Tibial nerve (tissue), 4 donors: Measurements from ENCODE around the gene RAB10.

Experiments used
- EP300 ChIP-seq, 2 donors: sonication (generic); formaldehyde crosslinking; IDR thresholded peaks; one replicate each; pipeline ENCODE4 v1.6.1; 2017; ENCODE audit warnings: antibody characterized with exemption in 2 of 2, mild to moderate bottlenecking in 1 of 2
- TF ChIP-seq, protein P1 (sequence below), 5 experiments: fragments of 200-600 bp in 3 of 5; fragments of 450-650 bp in 2 of 5; sonication (generic) in 3 of 5; IDR thresholded peaks; one replicate each; pipeline ENCODE4 v1.5.1; 2016 to 2019; ENCODE audit warnings: antibody characterized with exemption in 5 of 5, mild to moderate bottlenecking in 3 of 5, moderate library complexity in 2 of 5

DNA sequence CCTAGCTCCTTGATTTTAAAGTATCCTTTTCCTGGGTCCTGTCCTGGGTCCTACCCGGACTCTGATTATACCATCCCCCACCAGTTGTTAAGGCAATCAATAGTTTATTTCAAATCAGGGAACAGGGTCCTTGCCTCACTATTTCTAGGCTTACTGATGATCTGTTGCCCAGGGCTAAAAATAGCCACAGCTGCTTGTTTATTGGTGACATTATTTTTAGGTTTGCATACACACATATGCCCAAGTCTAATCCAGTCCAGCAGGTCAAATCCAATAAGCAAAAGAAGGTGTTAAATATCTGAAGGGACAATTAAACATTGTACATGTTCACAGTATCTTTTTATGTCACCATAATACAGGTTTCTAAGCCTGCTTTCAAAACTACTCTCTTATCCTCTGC lies 66.0 kb downstream of the RAB10 start:
- TF ChIP-seq, protein P1, sequence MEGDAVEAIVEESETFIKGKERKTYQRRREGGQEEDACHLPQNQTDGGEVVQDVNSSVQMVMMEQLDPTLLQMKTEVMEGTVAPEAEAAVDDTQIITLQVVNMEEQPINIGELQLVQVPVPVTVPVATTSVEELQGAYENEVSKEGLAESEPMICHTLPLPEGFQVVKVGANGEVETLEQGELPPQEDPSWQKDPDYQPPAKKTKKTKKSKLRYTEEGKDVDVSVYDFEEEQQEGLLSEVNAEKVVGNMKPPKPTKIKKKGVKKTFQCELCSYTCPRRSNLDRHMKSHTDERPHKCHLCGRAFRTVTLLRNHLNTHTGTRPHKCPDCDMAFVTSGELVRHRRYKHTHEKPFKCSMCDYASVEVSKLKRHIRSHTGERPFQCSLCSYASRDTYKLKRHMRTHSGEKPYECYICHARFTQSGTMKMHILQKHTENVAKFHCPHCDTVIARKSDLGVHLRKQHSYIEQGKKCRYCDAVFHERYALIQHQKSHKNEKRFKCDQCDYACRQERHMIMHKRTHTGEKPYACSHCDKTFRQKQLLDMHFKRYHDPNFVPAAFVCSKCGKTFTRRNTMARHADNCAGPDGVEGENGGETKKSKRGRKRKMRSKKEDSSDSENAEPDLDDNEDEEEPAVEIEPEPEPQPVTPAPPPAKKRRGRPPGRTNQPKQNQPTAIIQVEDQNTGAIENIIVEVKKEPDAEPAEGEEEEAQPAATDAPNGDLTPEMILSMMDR (IDR thresholded peaks at IDR 0.05) = no peak
- TF ChIP-seq EP300 (IDR thresholded peaks at IDR 0.05) = no peak
